Fibroblast of the aortic adventitia (primary cell): Measurements from ENCODE around the gene CCP110. TPM values are rescaled to one million over a fixed set of nuclear protein-coding genes. Genes with fewer than 3 reads are reported as not detected.

Source experiments
- DNase-seq: peaks from one replicate; pipeline ENCODE4 v3.0.0-alpha.2; 2010; ENCODE audit warnings: low read depth
- H3K4me3 ChIP-seq: 2 replicates; pipeline ENCODE4 v1.5.1; 2011; ENCODE audit warnings: low read depth, mild to moderate bottlenecking, control low read depth, low read length, moderate library complexity
- CTCF ChIP-seq: IDR thresholded peaks from 2 replicates; pipeline ENCODE4 v1.5.1; 2011; ENCODE audit warnings: mild to moderate bottlenecking, low read length, control low read depth, inconsistent platforms; ENCODE audit not compliant: insufficient read depth
- total RNA-seq: library from RNA; depleted of rRNA; stranded (reverse); fragments of >200 nt; gene quantifications from 2 replicates; pipeline ENCODE4 v1.2.3, GENCODE V29; 2012; ENCODE audit warnings: low replicate concordance

Gene CCP110
- total RNA-seq, 1 donor: 23.3 TPM

DNA sequence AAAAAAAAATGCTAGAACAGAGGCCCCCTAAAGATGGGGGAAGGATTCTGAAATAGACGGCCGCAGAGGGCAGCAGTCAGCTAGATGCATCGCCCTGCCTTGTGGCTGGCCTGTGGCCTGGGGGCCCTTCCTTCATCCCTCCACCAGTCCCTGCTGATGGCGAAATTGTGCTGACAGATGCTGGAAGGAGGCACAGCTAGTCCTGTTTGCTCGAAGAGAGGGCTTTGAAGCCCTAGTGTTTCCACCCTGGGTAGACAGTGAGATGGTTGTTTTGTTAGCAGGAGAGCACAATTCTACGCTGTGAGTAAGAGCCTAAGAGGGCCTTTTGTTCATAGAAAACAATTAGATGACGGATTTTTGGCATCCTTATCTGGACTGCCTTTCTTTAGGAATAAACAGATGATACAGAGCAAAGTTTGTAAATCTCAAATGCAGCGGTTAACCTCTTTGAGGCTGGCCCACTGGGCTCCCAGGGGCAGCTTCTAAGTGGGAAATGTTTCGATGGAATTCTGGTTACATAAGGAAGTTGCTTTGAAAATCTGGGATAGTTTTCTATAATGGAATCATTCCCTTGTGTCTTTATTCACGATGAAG, 54.7 kb downstream of the CCP110 start:
- TF ChIP-seq CTCF: peak; percentile 12
- peak; percentile 91 for DNase-seq
- no peak overlapping the region for H3K4me3 ChIP-seq

DNA sequence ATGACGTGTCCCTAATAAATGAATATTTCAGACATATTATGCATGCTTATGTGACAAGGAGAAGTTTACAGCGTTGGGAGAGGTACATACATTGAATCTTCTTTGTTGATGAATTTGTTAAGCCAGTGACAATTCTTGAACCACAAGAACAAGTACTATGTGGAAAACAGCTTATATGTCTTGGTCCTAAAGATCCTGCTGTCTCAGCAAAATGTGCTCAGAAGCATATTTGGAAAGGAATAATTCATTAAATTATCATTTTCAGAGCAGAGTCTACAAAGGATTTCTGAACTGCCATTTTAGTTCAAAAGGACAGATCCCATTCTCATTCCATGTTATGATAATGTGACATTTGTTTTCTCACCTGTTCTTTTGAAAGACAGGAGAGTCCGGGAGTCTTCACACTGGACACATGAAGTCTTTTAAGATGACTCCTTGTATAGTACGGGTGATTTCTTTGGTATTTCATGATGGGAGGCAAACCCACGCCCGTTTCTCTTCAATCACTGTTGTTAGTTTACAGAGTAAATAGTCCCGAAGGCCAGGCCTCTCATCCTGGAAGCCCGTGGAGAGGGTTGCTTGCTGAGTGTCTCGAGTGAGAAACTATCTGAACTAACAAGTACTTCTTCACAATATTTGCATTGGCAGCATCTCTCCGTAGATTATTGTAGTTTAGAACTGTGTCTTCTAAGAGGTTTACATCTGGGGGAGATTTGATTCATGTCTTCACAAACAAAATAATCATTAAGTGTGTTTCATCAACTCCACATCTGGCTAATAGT, 58.5 kb downstream of the CCP110 start:
- no peak overlapping the region for H3K4me3 ChIP-seq
- DNase-seq: no peak
- TF ChIP-seq CTCF: no peak

DNA sequence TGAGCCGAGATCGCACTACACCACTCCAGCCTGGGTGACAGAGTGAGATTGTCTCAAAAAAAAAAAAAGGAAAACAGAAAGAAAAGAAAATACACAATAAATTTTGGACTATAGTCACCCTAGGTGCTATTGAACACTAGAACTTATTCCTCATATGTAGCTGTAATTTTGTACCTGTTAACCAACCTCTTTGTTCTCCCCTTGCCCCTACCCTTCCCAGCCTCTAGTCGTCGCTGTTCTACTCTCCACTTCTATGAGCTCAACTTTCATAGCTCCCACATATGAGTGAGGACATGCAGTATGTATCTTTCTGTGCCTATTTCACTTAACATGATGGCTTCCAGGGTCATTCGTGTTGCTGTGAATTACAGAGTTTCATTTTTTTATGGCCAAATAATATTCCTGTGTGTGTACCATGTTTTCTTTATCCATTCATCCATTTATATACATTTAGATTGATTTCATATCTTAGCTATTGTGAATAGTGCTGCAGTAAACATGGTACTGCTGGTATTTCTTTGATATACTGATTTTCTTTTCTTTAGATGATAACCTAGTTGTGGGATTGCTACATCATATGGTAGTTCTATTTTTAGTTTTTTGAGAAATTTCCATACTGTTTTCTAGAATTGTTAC, 60.0 kb downstream of the CCP110 start:
- DNase-seq: peak; percentile 69
- peak; percentile 99 for TF ChIP-seq CTCF
- no peak overlapping the region for H3K4me3 ChIP-seq

DNA sequence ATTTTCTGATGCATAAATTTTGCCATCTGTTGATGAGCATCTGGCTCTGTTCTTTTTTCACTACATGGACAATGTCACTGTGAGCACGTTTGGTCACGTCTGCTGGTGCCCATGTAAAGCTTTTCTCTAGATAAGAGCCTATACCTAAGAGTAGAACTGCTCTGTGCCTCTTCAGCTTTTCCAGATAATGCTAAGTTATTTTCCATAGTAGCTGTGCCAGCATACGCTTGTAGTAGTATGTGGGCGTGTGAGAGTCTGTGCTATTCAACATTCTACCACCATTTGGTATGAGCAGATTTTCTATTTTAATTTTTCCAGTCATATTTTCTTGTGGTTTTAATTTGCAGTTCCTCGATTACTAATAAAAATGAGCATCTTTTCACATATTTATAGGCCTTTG, 64.9 kb downstream of the CCP110 start:
- peak; percentile 28 for DNase-seq
- H3K4me3 ChIP-seq: no peak overlapping the region
- no peak for TF ChIP-seq CTCF

GRCh38 chr16:19589106-19589505, 65.4 kb downstream of the CCP110 start:
- no peak overlapping the region for H3K4me3 ChIP-seq
- no peak for DNase-seq
- no peak for TF ChIP-seq CTCF

DNA sequence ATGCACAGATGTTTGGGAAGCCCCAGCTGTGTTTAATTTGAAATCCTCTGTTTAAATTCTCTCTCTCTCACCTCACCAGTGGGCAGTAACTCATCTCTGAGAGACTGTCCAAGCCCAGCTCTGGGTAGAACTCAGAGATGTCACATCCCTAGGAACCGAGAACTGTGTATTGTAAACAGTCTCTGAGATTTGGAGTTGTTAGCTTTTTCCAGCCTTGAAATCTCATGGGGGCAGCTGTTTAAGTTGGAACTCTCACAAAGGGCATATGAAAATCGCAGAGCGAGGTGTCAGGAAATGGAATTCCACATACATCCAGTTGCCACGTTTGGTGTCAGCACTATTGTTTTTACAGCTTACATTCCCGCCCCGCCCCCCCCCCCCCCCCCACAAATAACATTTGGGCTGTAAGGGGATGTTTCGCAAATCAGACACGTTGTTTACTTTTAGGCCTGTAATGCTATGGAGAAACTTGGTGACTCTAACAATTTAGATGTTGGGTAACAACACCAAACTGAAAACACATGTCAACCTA, 66.1 kb downstream of the CCP110 start:
- peak; percentile 87 for DNase-seq
- no peak for TF ChIP-seq CTCF
- H3K4me3 ChIP-seq: no peak overlapping the region
